ENCODE measurements around the gene TALDO1.

GRCh38 chr11:727859-728748, 19.2 kb upstream of the TALDO1 start:
- TF ChIP-seq CTCF (IDR thresholded peaks at IDR 0.05) (peak; percentile 93 to 99 (median 97)), POLR2A (IDR thresholded peaks at IDR 0.05) (no peak)
